Measurements from ENCODE around the gene ADAM10. TPM values are rescaled to one million over a fixed set of nuclear protein-coding genes. Genes with fewer than 3 reads are reported as not detected.

Gene ADAM10
- polyA plus RNA-seq, 3 donors, result 66.0 to 269 (median 149) TPM

DNA sequence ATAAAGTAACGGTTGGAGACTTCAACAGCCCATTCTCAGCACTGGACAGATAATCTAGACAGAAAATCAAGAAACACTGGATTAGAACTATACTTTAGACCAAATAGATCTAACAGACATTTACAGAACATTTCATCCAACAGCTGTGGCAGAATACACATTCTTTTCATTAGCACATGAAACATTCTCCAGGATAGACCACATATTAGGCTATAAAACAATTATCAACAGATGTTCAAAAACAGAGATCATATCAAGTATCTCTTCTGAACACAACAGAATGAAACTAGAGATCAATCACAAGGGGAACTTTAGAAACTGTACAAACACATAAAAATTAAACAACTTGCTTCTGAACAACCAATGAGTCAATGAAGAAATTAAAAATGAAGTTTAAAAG is 133.3 kb downstream of the ADAM10 start:
- Mint-ChIP-seq H3K9me3 (peaks cover 4 to 28% (median 16%) of the 10 kb centered on the region in 7 donors), H3K4me1 (peaks cover 5% of the 10 kb centered on the region), H3K36me3 (peaks cover 62 to 82% of the 10 kb centered on the region in 2 donors), H3K27me3 (ENCODE audit: low read depth in 3 of 3) (peaks cover 0 to 2% (median 0%) of the 10 kb centered on the region in 3 donors), H3K27ac (no peak overlapping the region), H3K4me3 (no peak overlapping the region)
- DNase-seq, result no peak
- no peak overlapping the region for H2AFZ ChIP-seq (ENCODE audit: insufficient read depth, low read depth, low read length, poor library complexity, severe bottlenecking)
- no peak overlapping the region for H3K4me2 ChIP-seq (replicated peaks; ENCODE audit: extremely low read depth, low read length, poor library complexity, severe bottlenecking)
- H3K79me2 ChIP-seq (ENCODE audit: insufficient read depth, low read length), result peaks cover 20% of the 10 kb centered on the region
- peaks cover 7 to 8% of the 10 kb centered on the region in 2 donors for H3K9me3 ChIP-seq (replicated peaks in 1 of 2; ENCODE audit: control insufficient read depth in 1 of 2, insufficient read depth in 1 of 2, low read length in 2 of 2)
- H3K9ac ChIP-seq (ENCODE audit: insufficient read depth, low read length, poor library complexity, severe bottlenecking), result no peak overlapping the region
- H3K4me1 ChIP-seq (ENCODE audit: control insufficient read depth in 1 of 2, insufficient read depth in 2 of 2, low read length in 2 of 2), result no peaks in the 10 kb centered on the region
- intact Hi-C loops (cut with micrococcal nuclease), result no loop called here
- H3K27ac ChIP-seq (ENCODE audit: low read depth in 1 of 2, low read length in 2 of 2), result no peak overlapping the region
- H3K36me3 ChIP-seq (replicated peaks in 1 of 2; ENCODE audit: control insufficient read depth in 1 of 2, insufficient read depth in 2 of 2, low read length in 2 of 2), result peaks cover 38 to 78% of the 10 kb centered on the region in 2 donors
- TF ChIP-seq, protein P1, sequence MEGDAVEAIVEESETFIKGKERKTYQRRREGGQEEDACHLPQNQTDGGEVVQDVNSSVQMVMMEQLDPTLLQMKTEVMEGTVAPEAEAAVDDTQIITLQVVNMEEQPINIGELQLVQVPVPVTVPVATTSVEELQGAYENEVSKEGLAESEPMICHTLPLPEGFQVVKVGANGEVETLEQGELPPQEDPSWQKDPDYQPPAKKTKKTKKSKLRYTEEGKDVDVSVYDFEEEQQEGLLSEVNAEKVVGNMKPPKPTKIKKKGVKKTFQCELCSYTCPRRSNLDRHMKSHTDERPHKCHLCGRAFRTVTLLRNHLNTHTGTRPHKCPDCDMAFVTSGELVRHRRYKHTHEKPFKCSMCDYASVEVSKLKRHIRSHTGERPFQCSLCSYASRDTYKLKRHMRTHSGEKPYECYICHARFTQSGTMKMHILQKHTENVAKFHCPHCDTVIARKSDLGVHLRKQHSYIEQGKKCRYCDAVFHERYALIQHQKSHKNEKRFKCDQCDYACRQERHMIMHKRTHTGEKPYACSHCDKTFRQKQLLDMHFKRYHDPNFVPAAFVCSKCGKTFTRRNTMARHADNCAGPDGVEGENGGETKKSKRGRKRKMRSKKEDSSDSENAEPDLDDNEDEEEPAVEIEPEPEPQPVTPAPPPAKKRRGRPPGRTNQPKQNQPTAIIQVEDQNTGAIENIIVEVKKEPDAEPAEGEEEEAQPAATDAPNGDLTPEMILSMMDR (IDR thresholded peaks at IDR 0.05), result no peak
- H4K20me1 ChIP-seq (ENCODE audit: insufficient read depth, low read length), result peaks cover 58% of the 10 kb centered on the region
- H3K27me3 ChIP-seq (ENCODE audit: control insufficient read depth in 2 of 2, insufficient read depth in 2 of 2, low read length in 2 of 2), result no peaks in the 10 kb centered on the region
- WGBS (ENCODE audit: insufficient coverage), result no CpG with 5 or more reads among the region's 1 CpG
- H3K4me3 ChIP-seq (replicated peaks in 1 of 3; ENCODE audit: low read depth in 2 of 3, low read length in 3 of 3), result no peak overlapping the region

DNA sequence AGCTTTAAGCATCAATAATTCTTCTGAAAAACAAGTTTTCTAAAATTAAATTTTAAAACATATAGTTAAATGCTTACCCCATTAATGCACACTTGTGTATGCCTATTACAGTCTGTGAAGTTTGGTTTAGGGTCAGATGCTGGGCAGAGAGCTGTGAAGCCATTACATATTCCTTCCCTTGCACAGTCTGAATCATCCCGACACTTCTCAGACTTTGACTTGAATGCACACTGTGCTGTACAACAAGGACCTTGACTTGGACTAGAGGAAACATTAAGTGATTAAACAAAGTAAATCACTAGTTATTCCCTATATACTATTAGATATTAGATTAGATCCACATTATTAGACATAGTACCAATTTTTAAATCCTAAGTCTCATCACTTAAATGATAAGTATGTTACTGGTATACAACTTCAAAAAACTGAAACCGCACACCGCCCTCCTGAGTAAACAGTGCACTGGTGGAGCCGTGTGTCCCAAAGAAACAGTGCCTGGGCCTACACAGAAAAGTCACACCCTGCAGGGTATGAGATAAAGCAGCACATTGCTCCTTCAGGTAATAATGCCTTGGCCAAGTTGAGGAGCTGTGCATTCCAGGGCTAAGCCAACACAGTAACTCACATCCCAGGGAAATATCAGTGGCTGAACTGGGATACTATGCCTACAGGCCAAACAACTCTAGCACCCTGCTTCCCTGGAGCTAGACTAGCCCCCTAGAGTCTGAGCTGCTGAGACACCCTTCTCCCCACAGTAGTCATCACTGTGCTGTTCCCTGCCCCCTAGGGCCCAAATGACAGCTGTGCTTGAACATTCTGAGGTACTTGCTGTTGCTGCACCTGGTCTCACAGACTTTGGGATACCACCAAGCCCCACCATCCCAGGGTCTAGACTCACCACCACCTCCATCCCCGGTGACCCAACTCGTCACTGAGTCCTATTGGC is 137.5 kb downstream of the ADAM10 start:
- H3K36me3 Mint-ChIP-seq, result peaks cover 75 to 83% of the 10 kb centered on the region in 2 donors
- Histone ChIP-seq H3K9me3 (replicated peaks in 1 of 2; ENCODE audit: control insufficient read depth in 1 of 2, insufficient read depth in 1 of 2, low read length in 2 of 2) (peaks cover 7 to 8% of the 10 kb centered on the region in 2 donors), H3K79me2 (ENCODE audit: insufficient read depth, low read length) (peaks cover 20% of the 10 kb centered on the region), H3K27me3 (ENCODE audit: control insufficient read depth in 2 of 2, insufficient read depth in 2 of 2, low read length in 2 of 2) (no peaks in the 10 kb centered on the region), H3K4me1 (ENCODE audit: control insufficient read depth in 1 of 2, insufficient read depth in 2 of 2, low read length in 2 of 2) (no peaks in the 10 kb centered on the region), H3K27ac (ENCODE audit: low read depth in 1 of 2, low read length in 2 of 2) (peak overlapping the region in 1 of 2 donors; percentile 34), H3K36me3 (replicated peaks in 1 of 2; ENCODE audit: control insufficient read depth in 1 of 2, insufficient read depth in 2 of 2, low read length in 2 of 2) (peaks cover 53 to 91% of the 10 kb centered on the region in 2 donors), H2AFZ (ENCODE audit: insufficient read depth, low read depth, low read length, poor library complexity, severe bottlenecking) (no peak overlapping the region), H4K20me1 (ENCODE audit: insufficient read depth, low read length) (peaks cover 52% of the 10 kb centered on the region), H3K4me2 (replicated peaks; ENCODE audit: extremely low read depth, low read length, poor library complexity, severe bottlenecking) (no peak overlapping the region), H3K9ac (ENCODE audit: insufficient read depth, low read length, poor library complexity, severe bottlenecking) (no peak overlapping the region), H3K4me3 (replicated peaks in 1 of 3; ENCODE audit: low read depth in 2 of 3, low read length in 3 of 3) (no peak overlapping the region)
- H3K27ac Mint-ChIP-seq, result peak overlapping the region in 5 of 7 donors; percentile 8 to 63 (median 61)
- WGBS (ENCODE audit: insufficient coverage), result 100% methylated on average over 2 of the region's 6 CpGs
- TF ChIP-seq, protein P1 (IDR thresholded peaks at IDR 0.05), result no peak
- DNase-seq, result no peak
- intact Hi-C loops (cut with micrococcal nuclease), result no loop called here
- H3K27me3 Mint-ChIP-seq (ENCODE audit: low read depth in 3 of 3), result peaks cover 0 to 2% (median 0%) of the 10 kb centered on the region in 3 donors
- H3K9me3 Mint-ChIP-seq, result peaks cover 4 to 24% (median 16%) of the 10 kb centered on the region in 7 donors
- H3K4me1 Mint-ChIP-seq, result peaks cover 10% of the 10 kb centered on the region
- no peak overlapping the region for H3K4me3 Mint-ChIP-seq
